Spinal cord (tissue), 10 donors: ENCODE data around the gene NAP1L4. TPM values are rescaled to one million over a fixed set of nuclear protein-coding genes. Genes with fewer than 3 reads are reported as not detected.
A peak's percentile ranks its signal among the peaks of the same experiment; 100 is the strongest.

Experiments
- DNase-seq, 6 donors: peaks; one replicate each; pipeline versions ENCODE4 v3.0.0 to v3.0.0-alpha.2; 2013 to 2015; ENCODE audit warnings: low spot score in 6 of 6, low read depth in 4 of 6
- H3K27ac ChIP-seq: one replicate; pipeline ENCODE4 v1.5.1; 2013; ENCODE audit warnings: low read depth, low read length, control low read depth
- H3K27me3 ChIP-seq: one replicate; pipeline ENCODE4 v1.6.1; 2013; ENCODE audit warnings: low read length; ENCODE audit not compliant: control insufficient read depth, insufficient read depth
- H3K36me3 ChIP-seq: one replicate; pipeline ENCODE4 v1.6.1; 2013; ENCODE audit warnings: low read length; ENCODE audit not compliant: control insufficient read depth, insufficient read depth
- H3K4me1 ChIP-seq: one replicate; pipeline ENCODE4 v1.6.1; 2013; ENCODE audit warnings: low read length; ENCODE audit not compliant: control insufficient read depth, insufficient read depth
- H3K4me3 ChIP-seq: one replicate; pipeline ENCODE4 v1.5.1; 2013; ENCODE audit warnings: low read depth, low read length, control low read depth
- H3K9me3 ChIP-seq: one replicate; pipeline ENCODE4 v1.6.1; 2013; ENCODE audit warnings: low read length; ENCODE audit not compliant: control insufficient read depth, insufficient read depth
- WGBS: methylation state at CpG from one replicate; pipeline ENCODE4 v1.1.5; 2013; ENCODE audit warnings: missing lambda C conversion rate; ENCODE audit not compliant: insufficient coverage; 5-methylcytosine and 5-hydroxymethylcytosine counted together
- polyA plus RNA-seq, 2 donors: library from polyadenylated mRNA; unstranded; fragments of 120-200 nt; gene quantifications; one replicate each; pipeline ENCODE4 v1.2.1, GENCODE V29; 2013; ENCODE audit not compliant: insufficient read length in 2 of 2
- total RNA-seq, 2 donors: library from RNA; depleted of rRNA in 1 of 2; stranded (reverse); fragments of 120-200 nt in 1 of 2; fragments of >200 nt in 1 of 2; gene quantifications; one replicate each; pipeline versions ENCODE4 v1.2.3 to v1.2.4, GENCODE V29; 2013 to 2014
- donor health status: healthy.

The NAP1L4 gene
- total and polyA plus RNA-seq, 4 donors: 148 to 191 (median 177) TPM

- DNase-seq: no peak
- H3K27me3 ChIP-seq: no peaks in the 10 kb centered on the region
- no peak overlapping the region for H3K4me3 ChIP-seq
- H3K4me1 ChIP-seq: peaks cover 20% of the 10 kb centered on the region
- WGBS: 48% methylated on average over 6 of the region's 11 CpGs
- H3K36me3 ChIP-seq: no peaks in the 10 kb centered on the region
- no peaks in the 10 kb centered on the region for H3K9me3 ChIP-seq
- no peak overlapping the region for H3K27ac ChIP-seq
Measured at GRCh38 chr11:2987881-2988861, 4.0 kb downstream of the NAP1L4 start.

GRCh38 chr11:2983908-2984307, 8.2 kb downstream of the NAP1L4 start:
- Histone ChIP-seq H3K4me3 (no peak overlapping the region), H3K27ac (no peak overlapping the region), H3K36me3 (no peaks in the 10 kb centered on the region), H3K4me1 (peaks cover 7% of the 10 kb centered on the region), H3K27me3 (no peaks in the 10 kb centered on the region), H3K9me3 (no peaks in the 10 kb centered on the region)
- no peak for DNase-seq
- WGBS: 92% methylated on average over 3 of the region's 4 CpGs

- DNase-seq: no peak
- Histone ChIP-seq H3K4me3 (no peak overlapping the region), H3K27ac (no peak overlapping the region), H3K9me3 (no peaks in the 10 kb centered on the region), H3K4me1 (peaks cover under 1% of the 10 kb centered on the region), H3K27me3 (no peaks in the 10 kb centered on the region), H3K36me3 (peaks cover 4% of the 10 kb centered on the region)
- 86% methylated on average over 1 of the region's 2 CpGs for WGBS
Measured at GRCh38 chr11:2982214-2982613, 9.9 kb downstream of the NAP1L4 start.

GRCh38 chr11:2981130-2981529, 11.0 kb downstream of the NAP1L4 start:
- WGBS: 62% methylated on average over 6 of the region's 8 CpGs
- H3K27me3 ChIP-seq: no peaks in the 10 kb centered on the region
- DNase-seq: no peak
- H3K9me3 ChIP-seq: no peaks in the 10 kb centered on the region
- no peak overlapping the region for H3K27ac ChIP-seq
- no peak overlapping the region for H3K4me3 ChIP-seq
- no peaks in the 10 kb centered on the region for H3K4me1 ChIP-seq
- H3K36me3 ChIP-seq: peaks cover 9% of the 10 kb centered on the region

GRCh38 chr11:2980168-2980840, 11.8 kb downstream of the NAP1L4 start:
- H3K9me3 ChIP-seq: no peaks in the 10 kb centered on the region
- 100% methylated on average over 2 of the region's 6 CpGs for WGBS
- H3K4me3 ChIP-seq: no peak overlapping the region
- no peak overlapping the region for H3K27ac ChIP-seq
- no peaks in the 10 kb centered on the region for H3K4me1 ChIP-seq
- H3K27me3 ChIP-seq: no peaks in the 10 kb centered on the region
- DNase-seq: no peak
- peaks cover 10% of the 10 kb centered on the region for H3K36me3 ChIP-seq

- DNase-seq: no peak
- Histone ChIP-seq H3K27me3 (no peaks in the 10 kb centered on the region), H3K27ac (no peak overlapping the region), H3K36me3 (peaks cover 38% of the 10 kb centered on the region), H3K9me3 (no peaks in the 10 kb centered on the region), H3K4me1 (no peaks in the 10 kb centered on the region), H3K4me3 (no peak overlapping the region)
- 86% methylated on average over 6 of the region's 7 CpGs for WGBS
Measured at GRCh38 chr11:2977113-2977512, 15.0 kb downstream of the NAP1L4 start.

- H3K9me3 ChIP-seq: no peaks in the 10 kb centered on the region
- 86% methylated on average over 3 of the region's 6 CpGs for WGBS
- no peak overlapping the region for H3K27ac ChIP-seq
- no peaks in the 10 kb centered on the region for H3K4me1 ChIP-seq
- H3K27me3 ChIP-seq: no peaks in the 10 kb centered on the region
- H3K36me3 ChIP-seq: peaks cover 38% of the 10 kb centered on the region
- no peak overlapping the region for H3K4me3 ChIP-seq
- no peak for DNase-seq
Measured at GRCh38 chr11:2976294-2977063, 15.7 kb downstream of the NAP1L4 start.

GRCh38 chr11:2975594-2975993, 16.5 kb downstream of the NAP1L4 start:
- Histone ChIP-seq H3K4me3 (no peak overlapping the region), H3K27me3 (no peaks in the 10 kb centered on the region), H3K4me1 (no peaks in the 10 kb centered on the region), H3K9me3 (no peaks in the 10 kb centered on the region), H3K27ac (no peak overlapping the region), H3K36me3 (peaks cover 42% of the 10 kb centered on the region)
- 73% methylated on average over 2 of the region's 4 CpGs for WGBS
- DNase-seq: peak in 2 of 6 donors; percentile 26 to 30

- Histone ChIP-seq H3K27me3 (no peaks in the 10 kb centered on the region), H3K4me1 (no peaks in the 10 kb centered on the region), H3K36me3 (peaks cover 55% of the 10 kb centered on the region), H3K4me3 (no peak overlapping the region), H3K9me3 (no peaks in the 10 kb centered on the region), H3K27ac (no peak overlapping the region)
- DNase-seq: no peak
- WGBS: 98% methylated on average over 3 of the region's 3 CpGs
Measured at GRCh38 chr11:2974272-2974671, 17.9 kb downstream of the NAP1L4 start.
